ENCODE results near the gene SPRY4. TPM values are rescaled to one million over a fixed set of nuclear protein-coding genes. Genes with fewer than 3 reads are reported as not detected.

The SPRY4 gene
- total and polyA plus RNA-seq, 2 of the 8 experiments (the other 6 are each of a cell fraction or from before 2014, with no cell fraction given), result 59.1 to 113 TPM

GRCh38 chr5:142327111-142327842, 2.5 kb upstream of the SPRY4 start:
- H2BK5ac ChIP-seq (ENCODE audit: low read depth, low read length), result peak overlapping the region; percentile 99; the same call in 1 of the 2 replicates
- POLR2A ChIA-PET (ENCODE audit: partially characterized antibody), result interaction anchor here (0.6 to 10.7 kb wide), 26 partner anchors 9 to 375 kb away, joined by 3 to 137 read pairs (median 4); no protein-coding TSS in a partner anchor
- CTCF ChIA-PET (ENCODE audit: partially characterized antibody), result interaction anchor here (0.9 to 13.7 kb wide), 16 partner anchors 13 to 219 kb away, joined by 3 to 191 read pairs (median 4); no protein-coding TSS in a partner anchor
- H2BK20ac ChIP-seq (ENCODE audit: low read length), result peak overlapping the region; percentile 98
- no peak overlapping the region for H3K14ac ChIP-seq (ENCODE audit: insufficient read length)
- H3K27me3 ChIP-seq (replicated peaks in 1 of 4; ENCODE audit: control insufficient read depth in 3 of 4, extremely low read depth in 1 of 4, insufficient read depth in 3 of 4, low read length in 3 of 4), result peaks cover 0 to 5% (median 0%) of the 10 kb centered on the region in 4 experiments; a peak in 2 of 7 replicates
- peak overlapping the region; percentile 83; the same call in 1 of the 2 replicates for H2BK15ac ChIP-seq (ENCODE audit: low read length)
- peaks cover 12 to 21% (median 16%) of the 10 kb centered on the region in 4 experiments; a peak in 6 of 7 replicates for H3K4me1 ChIP-seq (replicated peaks in 1 of 4; ENCODE audit: control insufficient read depth in 3 of 4, insufficient read depth in 4 of 4, low read length in 3 of 4)
- H3K4me2 ChIP-seq (ENCODE audit: insufficient read depth in 1 of 2, low read depth in 2 of 2, low read length in 2 of 2), result peak overlapping the region; percentile 95 to 97
- no peak overlapping the region for H2AFZ ChIP-seq (ENCODE audit: low read length)
- TF ChIP-seq TAF7 (optimal IDR thresholded peaks at IDR 0.05; ENCODE audit: borderline replicate concordance, low read depth, low read length), result peak; percentile 31
- TF ChIP-seq PHF8 (conservative IDR thresholded peaks at IDR 0.05; ENCODE audit: low read depth, low read length), result no peak
- 0 out of 2 replicates have a peak, but pooled peaks have one; percentile 32 for TF ChIP-seq TBP (IDR thresholded peaks at IDR 0.05; ENCODE audit: low read depth, low read length)
- peak in 1 of 2 experiments; percentile 23; a peak in 1 of 3 replicates for TF ChIP-seq POLR2A (IDR thresholded peaks at IDR 0.05; ENCODE audit: control extremely low read depth in 1 of 2, low read depth in 2 of 2, low read length in 2 of 2)
- peak; percentile 58; the same call in 1 of the 2 replicates for TF ChIP-seq TAF1 (IDR thresholded peaks at IDR 0.05; ENCODE audit: low read depth, low read length)
- no peak for TF ChIP-seq SUZ12 (IDR thresholded peaks at IDR 0.05; ENCODE audit: low read length)
- TF ChIP-seq TEAD4 (IDR thresholded peaks at IDR 0.05; ENCODE audit: low read depth, low read length), result no peak
- no peak for TF ChIP-seq CEBPB (IDR thresholded peaks at IDR 0.05; ENCODE audit: low read depth, low read length)
- no peak for TF ChIP-seq POLR2AphosphoS5 (IDR thresholded peaks at IDR 0.05; ENCODE audit: low read depth, low read length)
- 0 out of 2 replicates have a peak, but pooled peaks have one; percentile 16 for TF ChIP-seq MAX (IDR thresholded peaks at IDR 0.05)
- no peak overlapping the region for H4K8ac ChIP-seq (ENCODE audit: extremely low read depth, insufficient read depth, low read length)
- H3K79me1 ChIP-seq (ENCODE audit: low read depth, low read length), result no peaks in the 10 kb centered on the region; the same call in none of the 2 replicates
- H3K23me2 ChIP-seq (ENCODE audit: low read depth, low read length), result peaks cover 18% of the 10 kb centered on the region
- DNase-seq (ENCODE audit: low read depth in 1 of 2, low spot score in 2 of 2), result no peak
- peak overlapping the region; percentile 42; the same call in 1 of the 2 replicates for H3K27ac ChIP-seq (ENCODE audit: low read depth, low read length)
- H4K20me1 ChIP-seq (replicated peaks in 1 of 2; ENCODE audit: control insufficient read depth in 1 of 2, insufficient read depth in 2 of 2, low read length in 2 of 2), result peaks cover 12 to 15% of the 10 kb centered on the region in 2 experiments
- peaks cover 23 to 48% of the 10 kb centered on the region in 2 experiments for H3K79me2 ChIP-seq (ENCODE audit: control insufficient read depth in 1 of 2, insufficient read depth in 2 of 2, low read length in 2 of 2)
- H2AK5ac ChIP-seq (ENCODE audit: low read depth, low read length), result 0 out of 2 replicates have a peak overlapping the region, but pooled peaks have one; percentile 84
- H3K4me3 ChIP-seq (ENCODE audit: extremely low read depth in 1 of 4, insufficient read depth in 2 of 4, low read depth in 3 of 4, low read length in 4 of 4), result peak overlapping the region; percentile 10 to 95 (median 72); a peak in 5 of 8 replicates
- peak overlapping the region; percentile 57 for H3K56ac ChIP-seq (replicated peaks; ENCODE audit: insufficient read length, low read depth, low read length)
- H3K36me3 ChIP-seq (ENCODE audit: control insufficient read depth in 2 of 4, insufficient read depth in 4 of 4, low read length in 3 of 4), result no peaks in the 10 kb centered on the region
- peak overlapping the region; percentile 48 for H4K91ac ChIP-seq (replicated peaks; ENCODE audit: insufficient read length, low read length)
- peak overlapping the region; percentile 71 for H2BK12ac ChIP-seq (ENCODE audit: low read depth, low read length)
- H3K4ac ChIP-seq (replicated peaks; ENCODE audit: insufficient read length, low read depth, low read length), result peak overlapping the region; percentile 48
- peak overlapping the region in 1 of 4 experiments; percentile 76; a peak in 2 of 7 replicates for H3K9ac ChIP-seq (replicated peaks in 1 of 4; ENCODE audit: extremely low read depth in 1 of 4, low read depth in 3 of 4, low read length in 3 of 4)
- peak overlapping the region; percentile 54 for H2BK120ac ChIP-seq (replicated peaks; ENCODE audit: low read depth, low read length)
- WGBS, 2 experiments (ENCODE audit: extremely low coverage in 1 of 2, insufficient coverage in 1 of 2, insufficient read length in 1 of 2, insufficient replicate concordance in 2 of 2, low coverage in 1 of 2, low lambda C conversion rate in 2 of 2, missing lambda C conversion rate in 1 of 2), result 27% methylated on average over 9 of the region's 9 CpGs; no CpG with 5 or more reads in 1 of the 2 experiments
- no peak overlapping the region for H4K5ac ChIP-seq (ENCODE audit: insufficient read length, low read depth, low read length)
- peak overlapping the region; percentile 96 for H3K18ac ChIP-seq (ENCODE audit: extremely low read depth, low read length)
- FAIRE-seq, result no peak
- H3K23ac ChIP-seq (ENCODE audit: insufficient read length), result no peak overlapping the region
- no peaks in the 10 kb centered on the region for H3K9me3 ChIP-seq (ENCODE audit: insufficient read depth in 2 of 2, low read depth in 1 of 2, low read length in 1 of 2)

All from H1 (cell line).